Ecto neural progenitor cell (in vitro differentiated cells): ENCODE measurements around the gene ICAM3.
"Not testable (repeated sequence)": the region's sequence is repeated elsewhere in the genome, so short reads cannot be mapped to it uniquely, and the experiment has no call there.

Experiments
- DNase-seq: peaks from one replicate; pipeline ENCODE4 v3.0.0-alpha.2; 2018; ENCODE audit warnings: low spot score

Gene ICAM3

DNA sequence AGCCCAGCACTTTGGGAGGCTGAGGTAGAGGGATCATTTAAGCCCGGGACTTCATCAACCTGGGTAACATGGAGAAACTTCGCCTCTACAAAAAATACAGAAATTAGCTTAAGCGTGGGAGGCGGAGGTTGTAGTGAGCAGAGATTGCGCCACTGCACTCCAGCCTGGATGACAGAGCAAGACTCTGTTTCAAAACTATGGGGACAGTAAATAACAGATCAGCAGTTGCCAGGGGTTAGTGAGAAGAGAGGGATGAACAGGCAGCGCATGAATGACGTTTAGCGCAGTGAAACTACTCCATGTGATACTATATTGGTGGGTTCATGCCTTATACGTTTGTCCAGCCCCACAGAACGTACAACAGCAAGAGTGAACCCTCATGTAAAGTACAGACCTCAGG, 7.1 kb upstream of the ICAM3 start:
- no peak for DNase-seq

DNA sequence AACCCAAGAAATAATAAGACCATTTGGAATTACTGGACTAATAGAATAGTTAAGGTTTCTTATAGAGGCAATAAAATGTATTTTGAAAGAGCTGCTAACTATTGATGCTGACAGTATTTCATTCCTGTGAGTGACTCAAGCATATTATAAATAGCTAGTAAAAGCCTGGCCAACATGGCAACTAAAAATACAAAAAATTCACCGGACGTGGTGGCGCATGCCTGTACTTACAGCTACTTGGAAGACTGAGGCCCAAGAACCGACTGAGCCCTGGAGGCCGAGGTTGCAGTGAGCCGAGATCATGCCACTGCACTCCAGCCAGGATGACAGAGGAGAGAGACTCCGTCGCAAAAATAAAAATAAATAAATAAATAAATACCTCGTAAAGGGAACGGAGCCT, 5.4 kb upstream of the ICAM3 start:
- DNase-seq, result no peak

DNA sequence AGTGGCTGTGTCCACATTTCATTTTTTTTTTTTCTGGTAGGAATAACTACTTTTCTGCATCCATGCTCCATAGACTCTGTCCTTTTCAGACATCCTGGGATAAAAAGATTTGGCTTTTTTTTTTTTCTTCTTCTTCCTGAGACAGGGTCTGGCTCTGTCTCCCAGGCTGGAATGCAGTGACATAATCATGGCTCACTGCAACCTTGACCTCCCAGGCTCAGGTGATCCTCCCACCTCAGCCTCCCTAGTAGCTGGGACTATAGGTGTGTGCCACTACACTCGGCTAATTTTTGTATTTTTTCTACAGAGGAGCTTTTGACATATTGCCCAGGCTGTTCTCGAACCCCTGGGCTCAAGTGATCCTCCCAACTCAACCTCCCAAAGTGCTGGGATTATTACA, 4.1 kb upstream of the ICAM3 start:
- no peak for DNase-seq

DNA sequence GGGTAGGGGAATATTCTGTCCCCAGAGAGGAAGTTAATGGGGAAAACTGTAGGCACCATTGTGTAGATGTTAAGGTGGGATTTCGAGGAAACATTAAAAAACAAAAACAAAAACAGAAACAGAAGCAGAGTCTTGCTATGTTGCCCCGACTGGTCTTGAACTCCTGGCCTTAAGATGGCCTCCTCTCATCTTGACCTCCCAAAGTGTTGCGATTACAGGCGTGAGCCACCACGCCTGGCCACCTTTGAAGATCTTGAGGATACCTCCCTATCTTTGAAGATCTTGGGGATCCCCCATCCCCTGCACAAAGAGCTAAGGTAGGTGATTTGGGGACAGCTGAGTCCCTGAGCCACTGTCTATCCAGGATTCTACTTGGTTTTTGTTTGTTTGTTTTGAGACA, 553 bp upstream of the ICAM3 start:
- no peak for DNase-seq

DNA sequence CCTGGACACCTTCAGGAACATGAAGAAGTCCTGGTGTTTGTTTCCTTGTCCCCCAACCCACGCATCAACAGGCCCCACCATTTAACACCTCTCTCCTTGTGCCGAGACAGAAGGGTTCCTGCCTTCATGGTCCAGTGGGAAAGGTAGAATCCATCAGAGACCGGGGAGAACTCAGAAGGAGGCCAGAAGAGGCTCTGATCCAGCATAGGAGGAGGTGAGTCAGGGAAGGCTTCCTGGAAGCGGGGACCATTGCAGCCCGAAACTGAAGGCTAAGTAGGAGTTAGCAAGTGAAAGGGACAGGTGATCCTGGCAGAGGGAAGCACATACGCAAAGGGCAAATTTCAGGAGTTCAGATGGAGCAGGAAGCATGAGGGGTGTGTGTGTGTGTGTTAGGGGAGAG, 484 bp downstream of the ICAM3 start:
- no peak for DNase-seq

DNA sequence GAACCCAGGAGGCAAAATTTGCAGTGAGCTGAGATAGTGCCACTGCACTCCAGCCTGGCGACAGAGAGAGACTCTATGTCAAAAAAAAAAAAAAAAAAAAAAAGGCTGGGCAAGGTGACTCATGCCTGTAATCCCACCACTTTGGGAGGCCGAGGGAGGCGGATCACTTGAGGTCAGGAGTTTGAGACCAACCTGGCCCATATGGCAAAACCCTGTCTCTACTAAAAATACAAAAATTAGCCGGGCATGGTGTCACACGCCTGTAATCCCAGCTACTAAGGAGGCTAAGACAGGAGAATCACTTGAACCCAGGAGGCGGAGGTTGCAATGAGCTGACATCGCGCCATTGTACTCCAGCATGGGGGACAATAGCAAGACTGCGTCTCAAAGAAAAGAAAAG, 2.7 kb downstream of the ICAM3 start:
- not testable (repeated sequence) for DNase-seq

DNA sequence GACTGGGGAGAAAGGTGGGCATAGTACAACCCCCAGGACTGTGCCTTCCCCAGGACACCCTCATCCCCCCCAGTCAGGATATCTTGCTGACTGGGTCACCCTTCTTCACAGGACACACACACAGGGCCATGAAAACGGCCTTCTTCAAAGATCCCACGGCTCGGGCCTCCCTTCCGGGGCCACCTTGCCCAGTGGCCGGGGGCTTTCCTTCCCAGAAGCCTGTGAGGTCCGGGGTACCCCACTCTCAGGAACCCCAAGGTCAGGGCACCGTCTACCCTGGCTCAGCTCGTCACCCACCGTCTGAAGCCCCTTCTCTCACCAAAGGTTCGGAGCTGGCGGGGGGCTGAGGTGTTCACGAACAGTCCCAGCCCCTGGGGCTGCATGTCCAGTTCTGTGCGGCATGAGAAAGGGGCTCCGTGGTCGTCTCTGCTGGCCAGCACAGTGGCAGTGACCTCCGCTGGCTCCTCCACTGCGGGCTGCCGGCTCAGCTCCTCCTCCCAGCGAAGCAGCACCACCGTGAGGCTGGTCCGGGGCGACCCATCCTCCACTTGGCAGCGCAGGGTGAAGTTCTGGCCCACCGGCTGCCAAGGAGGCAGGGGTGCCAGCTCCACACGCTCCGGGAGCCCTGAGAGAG, 4.0 kb downstream of the ICAM3 start:
- DNase-seq, result no peak

DNA sequence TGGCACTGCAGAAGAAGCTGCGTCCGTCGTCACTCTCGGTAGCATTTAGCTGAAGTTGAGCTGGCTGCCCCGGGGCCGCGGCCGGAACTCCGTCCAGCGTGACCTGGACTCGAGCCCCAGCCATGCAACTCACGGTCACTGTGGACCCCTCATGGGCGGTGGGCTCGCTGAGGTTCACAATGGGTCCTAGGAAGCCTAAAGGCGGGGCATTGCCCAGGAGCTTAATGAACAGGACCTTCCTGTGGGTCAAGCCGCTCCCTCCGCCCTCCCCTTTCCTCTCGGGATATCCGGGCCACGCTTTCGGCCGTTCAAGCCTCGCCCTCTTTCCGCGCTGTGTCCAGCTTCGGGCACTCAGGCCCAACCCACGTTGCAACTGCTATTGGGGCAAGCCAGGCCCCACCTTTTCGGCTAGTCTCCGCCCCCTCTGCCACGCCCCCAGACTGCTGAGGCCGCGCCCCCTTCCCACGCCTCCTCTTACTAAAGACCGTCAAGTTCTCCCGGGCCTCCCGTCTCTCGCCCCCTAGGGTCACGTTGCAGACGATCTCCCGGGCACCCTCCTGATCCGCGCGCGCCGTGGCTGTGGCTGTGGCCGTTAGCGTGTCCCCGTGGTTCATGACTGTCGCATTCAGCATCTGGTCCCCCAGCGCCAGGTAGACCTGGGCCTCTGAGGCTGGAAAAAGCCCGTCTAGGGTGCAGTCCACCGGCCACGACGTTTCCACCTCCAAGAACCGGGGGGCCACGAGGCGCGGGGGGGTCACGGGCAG, 4.7 kb downstream of the ICAM3 start:
- peak; percentile 95 for DNase-seq

DNA sequence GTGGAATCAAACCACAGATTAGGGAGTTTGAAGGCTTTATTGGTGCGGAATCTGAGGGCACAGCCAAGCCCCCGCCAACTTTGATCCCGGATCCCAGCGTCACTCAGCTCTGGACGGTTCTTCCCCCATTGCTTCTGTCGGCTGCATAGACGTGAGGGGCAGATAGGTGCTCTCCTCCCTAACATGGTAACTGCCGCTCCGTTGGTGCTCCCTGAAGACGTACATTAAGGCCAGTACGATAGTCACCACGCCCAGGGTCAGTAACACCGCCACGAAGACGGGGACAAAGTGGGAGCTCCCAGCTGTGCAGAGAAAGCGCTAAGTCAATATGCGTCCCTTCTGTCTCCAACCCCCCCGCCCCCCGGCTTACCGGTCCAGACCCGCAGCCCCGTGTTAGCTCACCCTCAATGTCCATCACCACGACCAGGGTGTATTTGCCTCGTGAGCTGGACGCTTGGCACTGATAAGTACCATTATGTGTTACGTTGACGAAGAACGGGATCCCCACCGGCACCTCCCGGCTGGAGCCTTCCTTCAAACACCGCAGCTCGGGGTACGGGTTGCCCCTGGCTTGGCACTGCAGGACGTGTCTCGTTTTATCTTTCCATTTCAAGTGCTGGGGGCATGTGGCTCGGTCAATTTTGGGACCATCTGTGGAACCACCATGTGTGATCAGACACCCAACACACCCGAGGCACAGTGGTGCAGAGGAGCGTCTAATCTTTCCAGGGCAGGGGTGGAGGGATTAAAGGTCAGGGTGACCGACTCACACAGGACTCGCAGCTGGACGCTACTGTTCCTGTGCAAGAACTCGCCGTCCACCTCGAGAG, 5.5 kb downstream of the ICAM3 start:
- peak; percentile 53 for DNase-seq

DNA sequence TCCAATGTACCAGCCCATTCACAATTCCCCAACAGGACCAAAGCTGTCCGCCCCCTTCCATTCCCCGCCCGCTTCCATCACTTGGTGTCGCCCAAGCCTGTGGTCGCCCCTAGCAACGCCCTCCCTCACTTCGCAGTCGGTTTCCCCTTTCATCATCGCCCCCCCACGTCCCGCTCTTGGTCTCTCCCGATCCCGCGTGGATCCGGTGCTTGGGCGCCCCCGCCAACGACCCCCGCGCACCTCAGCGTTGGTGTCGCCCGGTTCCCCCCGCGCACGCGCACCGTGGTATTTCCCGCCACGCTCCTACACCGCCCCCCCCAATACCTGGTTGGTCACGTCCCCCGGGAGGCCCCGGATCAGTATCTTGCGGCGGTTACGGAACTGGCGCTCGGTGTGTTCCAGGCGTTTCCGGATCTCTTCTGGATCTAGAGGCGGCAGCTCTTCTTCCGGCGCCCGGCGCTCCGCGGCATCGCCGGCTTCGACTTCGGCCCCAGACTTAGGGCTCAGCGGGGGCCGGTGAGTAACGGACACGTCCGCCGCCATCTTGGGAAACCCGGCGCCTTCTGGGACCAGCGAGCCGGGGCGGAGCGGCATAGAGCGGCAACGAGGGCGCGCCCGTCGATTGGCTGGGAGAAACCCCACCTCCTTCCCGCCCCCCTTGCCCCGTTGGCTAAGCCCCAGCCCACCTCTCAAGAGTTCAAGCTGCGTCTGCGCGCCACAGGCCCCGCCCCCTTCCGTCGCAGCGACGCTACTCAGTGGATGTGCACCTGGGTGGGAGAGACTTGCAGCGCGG, 6.3 kb downstream of the ICAM3 start, which contains the start of gene RAVER1:
Gene RAVER1 (minus strand): TSS at position 565 of the 793 bp plus-strand sequence. CDS start 22 bp downstream, at position 543.
- DNase-seq, result peak; percentile 98

DNA sequence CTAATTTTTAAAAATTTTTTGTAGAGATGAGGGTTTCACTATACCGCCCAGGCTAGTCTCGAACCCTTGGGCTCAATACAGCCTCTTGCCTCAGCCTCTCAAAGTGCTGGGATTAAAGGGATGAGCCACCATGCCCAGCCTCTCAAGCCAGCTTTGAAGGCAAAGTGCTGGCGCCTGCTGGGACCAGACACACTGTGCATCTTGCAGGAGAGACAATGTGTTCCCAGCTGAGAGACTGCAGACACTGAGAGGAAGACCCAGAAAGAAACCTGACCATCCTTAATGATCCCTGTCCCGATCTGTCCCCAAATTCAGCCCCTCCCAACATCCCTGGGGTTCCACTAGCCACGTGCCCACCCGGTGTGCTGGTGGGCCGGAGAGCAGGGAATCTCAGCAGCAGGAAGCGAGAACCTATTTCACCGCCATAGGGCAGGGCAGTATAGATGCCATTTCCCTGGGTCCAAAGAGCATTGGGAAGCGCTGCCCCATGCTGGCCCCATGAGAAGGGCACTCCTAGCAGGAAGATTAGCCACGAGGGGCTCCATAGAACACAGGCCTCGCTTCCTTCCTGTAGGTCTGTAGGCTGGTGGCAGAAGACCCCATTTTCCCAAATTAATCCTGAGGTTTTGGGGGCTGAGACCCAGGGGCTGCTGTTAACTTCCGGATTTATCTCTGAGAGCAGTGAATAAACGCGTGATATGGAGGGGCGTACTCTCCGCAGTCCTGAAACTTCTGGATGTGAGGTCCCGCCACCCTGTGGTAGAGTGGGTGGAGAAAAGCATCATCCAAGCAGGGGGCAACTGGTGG, 7.1 kb downstream of the ICAM3 start:
- DNase-seq, result no peak

DNA sequence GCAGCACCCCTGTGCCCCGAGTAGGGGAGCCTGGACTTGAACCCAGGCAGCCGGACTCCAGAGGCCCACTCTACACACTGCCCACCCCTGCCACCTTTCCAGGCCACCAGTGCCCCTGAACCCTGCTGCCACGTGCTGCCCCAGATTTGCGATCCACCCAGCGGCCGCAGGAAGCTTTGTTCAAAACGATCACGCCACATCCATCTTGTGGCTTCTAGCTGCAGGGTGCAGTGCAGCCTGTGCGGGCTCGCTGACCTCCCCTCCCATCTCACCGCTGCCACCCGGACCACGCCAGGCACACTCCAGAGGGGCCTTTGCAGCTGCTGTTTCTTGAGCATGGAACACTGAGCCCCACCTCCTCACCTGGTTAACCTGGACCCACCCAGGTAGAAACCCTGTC, 9.9 kb downstream of the ICAM3 start:
- DNase-seq, result no peak

DNA sequence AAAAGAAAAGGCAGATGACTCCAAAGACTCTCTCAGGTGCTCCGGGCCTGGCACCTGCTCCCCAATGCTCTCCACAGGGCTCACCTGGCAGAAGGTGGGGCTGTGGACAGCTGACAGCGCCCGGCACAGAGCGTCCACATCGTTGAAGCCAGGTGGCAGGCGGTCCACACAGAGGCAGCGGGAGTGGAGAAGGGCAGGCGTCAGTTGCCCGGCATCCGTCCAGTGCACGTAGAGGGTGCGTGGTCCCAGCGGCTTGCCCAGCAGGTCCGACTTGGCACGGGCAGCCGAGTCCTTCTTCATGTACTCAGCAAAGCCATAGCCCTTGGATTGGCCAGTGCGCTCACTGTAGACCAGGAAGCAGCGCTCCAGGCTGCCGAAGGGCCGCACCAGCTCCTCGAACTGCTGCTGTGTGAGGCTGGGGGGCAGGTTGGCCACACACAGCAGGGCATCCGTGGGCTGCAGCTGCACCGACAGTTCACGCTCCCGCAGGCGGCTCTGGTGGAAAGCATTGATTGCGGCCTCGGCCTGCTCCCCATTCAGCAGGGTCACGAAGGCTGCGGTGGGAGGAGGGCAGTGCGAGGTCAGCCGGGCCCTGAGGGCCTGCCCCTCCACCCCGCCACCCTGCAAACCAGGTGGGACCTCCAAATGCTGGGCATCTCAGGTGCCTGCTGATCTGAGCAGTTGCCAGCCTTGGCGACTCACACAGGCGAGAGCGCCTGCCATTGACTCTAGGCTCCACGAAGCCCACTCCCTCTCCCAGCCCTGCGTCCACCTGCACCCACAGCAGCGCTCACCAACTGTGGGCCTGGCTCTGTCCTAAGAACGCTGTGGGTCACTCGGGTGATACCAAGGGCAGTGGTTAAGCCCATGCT, 10.6 kb downstream of the ICAM3 start:
- no peak for DNase-seq

DNA sequence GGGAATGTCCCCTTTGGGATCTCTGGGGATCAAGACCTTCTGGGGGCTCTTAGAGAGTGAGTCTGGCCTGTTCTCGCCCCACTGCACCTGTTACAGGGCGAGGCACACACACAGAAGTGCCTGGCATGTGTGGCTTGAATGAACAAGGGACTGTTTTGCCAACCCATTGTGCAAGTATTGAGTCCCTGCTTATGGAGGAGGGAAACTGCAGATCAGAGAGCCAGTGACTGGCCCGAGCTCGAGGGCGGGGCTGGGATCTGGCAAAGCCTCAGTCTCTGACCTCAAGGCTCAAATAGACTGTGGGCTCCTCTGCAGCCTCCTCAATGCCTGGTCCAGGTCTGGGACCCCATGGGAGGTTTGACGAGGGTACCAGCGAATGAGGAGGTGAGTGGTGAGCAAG, 11.6 kb downstream of the ICAM3 start:
- DNase-seq, result no peak

DNA sequence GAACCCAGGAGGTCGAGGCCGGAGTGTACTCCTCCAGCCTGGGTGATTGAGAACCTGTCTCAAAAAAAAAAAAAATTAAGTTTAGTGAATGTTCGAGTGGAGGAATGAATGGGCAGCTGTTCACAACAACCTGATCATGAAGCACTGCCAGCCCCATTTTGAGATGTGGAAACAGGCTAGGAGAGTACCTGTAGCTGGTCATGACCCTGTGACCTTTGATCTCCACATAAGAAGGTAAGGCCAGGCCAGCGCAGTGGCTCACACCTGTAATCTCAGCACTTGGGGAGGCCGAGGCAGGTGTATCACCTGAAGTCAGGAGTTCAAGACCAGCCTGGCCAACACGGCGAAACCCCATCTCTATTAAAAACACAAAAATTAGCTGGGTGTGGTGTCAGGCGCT, 13.7 kb downstream of the ICAM3 start:
- no peak for DNase-seq

DNA sequence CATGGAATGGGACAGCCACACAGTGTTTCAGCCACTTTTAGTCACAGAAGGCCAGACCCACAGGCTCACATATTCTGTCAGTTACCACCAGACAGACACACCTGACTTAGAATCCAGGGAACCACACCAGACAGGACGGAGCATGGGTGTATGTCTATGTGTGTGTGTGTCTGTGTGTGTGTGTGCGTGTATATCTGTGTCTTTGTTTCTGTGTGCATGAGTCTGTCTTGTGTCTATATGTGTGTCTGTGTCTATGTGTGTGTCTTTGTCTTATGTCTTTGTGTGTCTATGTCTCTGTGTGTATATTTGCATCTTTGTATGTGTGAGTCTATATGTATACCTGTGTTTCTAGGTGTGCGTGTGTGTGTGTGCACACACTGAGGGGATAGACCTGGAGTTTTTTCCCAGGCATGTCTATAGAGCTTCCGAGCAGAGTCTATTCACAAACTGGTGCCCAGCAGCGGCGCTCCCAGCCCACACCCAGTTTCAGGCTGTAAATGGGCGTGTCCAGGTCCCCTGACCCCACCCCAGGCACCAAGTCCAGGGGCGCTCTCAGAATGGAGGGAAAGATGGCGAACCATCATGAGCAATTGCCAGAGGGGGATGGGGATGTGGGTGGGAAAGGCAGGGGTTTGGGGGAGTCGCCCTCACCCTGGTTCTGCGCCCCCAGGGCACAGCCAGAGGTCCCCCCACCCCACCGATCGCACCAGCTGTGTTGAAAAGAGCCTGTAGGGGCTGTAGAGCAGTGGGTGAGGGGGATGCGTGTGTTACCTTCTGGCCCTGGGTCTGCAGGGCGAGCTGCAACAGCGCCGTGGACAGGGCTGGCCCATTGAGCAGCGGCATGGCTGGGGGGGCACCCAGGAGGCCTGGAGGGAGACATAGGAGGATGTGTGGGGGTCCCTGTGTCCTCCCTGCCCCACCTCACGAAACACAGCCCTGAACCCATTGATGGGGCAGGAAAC, 17.3 kb downstream of the ICAM3 start:
- no peak for DNase-seq

DNA sequence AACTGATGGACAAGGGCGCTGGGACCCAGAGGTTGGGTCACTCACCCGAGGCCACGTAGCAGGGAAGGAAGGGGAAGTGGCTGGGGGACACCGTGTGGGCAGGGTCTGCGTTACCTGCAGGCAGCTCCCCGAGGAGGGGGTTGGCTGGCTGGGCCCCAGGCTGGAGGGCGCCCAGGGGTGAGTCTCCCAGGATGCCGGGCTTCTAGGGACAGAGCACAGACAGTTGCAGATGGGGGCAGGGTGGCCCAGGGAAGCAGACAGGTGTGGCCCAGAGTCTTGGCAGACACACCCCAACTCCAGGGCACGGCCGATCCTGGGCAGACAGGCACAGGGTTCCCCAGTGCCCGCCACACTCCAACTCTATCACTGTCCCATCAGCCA, 18.0 kb downstream of the ICAM3 start:
- no peak for DNase-seq

DNA sequence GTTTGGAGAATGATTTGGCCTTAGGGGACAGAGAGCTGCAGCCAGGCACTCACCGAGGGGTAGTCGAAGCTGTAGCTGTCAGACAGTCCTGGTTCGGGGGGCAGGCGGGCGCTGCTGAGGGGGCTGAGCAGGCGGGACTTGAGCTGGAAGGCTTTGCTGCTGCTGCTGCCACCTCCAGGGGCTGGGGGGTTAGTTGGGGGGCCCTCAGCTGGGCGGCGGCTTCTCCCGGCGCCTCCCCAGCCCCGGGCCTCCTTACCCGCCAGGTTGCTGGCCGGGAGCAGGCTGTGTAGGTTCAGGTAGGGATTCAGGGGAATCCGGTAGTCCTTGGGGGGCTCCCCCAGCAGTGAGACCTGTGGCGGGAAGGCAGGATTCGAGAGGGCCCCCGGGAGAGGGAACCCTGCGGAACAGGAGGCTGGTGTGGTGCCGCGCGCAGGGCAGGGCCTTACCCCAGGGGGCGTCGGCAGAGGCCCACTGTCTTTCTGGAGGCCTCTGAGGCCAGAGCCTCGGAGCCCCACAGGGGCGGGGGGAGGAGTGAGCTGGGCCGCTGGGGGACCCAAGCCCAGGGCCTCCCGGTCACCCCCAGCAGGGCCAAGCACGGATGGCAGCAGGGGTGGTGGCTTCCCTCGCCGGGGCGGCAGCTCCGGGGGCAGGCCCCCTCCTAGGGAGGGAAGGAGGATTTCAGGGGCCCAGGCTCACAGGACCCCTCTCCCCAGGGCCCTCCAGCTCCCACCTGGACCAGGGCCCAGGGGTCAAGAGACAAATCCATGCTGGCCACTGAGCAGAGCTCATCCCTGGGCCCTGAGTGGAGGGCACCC, 18.6 kb downstream of the ICAM3 start:
- DNase-seq, result no peak
